ENCODE data around the gene MLX.
"Not testable (repeated sequence)": the region's sequence is repeated elsewhere in the genome, so short reads cannot be mapped to it uniquely, and the experiment has no call there.

Gene MLX

DNA sequence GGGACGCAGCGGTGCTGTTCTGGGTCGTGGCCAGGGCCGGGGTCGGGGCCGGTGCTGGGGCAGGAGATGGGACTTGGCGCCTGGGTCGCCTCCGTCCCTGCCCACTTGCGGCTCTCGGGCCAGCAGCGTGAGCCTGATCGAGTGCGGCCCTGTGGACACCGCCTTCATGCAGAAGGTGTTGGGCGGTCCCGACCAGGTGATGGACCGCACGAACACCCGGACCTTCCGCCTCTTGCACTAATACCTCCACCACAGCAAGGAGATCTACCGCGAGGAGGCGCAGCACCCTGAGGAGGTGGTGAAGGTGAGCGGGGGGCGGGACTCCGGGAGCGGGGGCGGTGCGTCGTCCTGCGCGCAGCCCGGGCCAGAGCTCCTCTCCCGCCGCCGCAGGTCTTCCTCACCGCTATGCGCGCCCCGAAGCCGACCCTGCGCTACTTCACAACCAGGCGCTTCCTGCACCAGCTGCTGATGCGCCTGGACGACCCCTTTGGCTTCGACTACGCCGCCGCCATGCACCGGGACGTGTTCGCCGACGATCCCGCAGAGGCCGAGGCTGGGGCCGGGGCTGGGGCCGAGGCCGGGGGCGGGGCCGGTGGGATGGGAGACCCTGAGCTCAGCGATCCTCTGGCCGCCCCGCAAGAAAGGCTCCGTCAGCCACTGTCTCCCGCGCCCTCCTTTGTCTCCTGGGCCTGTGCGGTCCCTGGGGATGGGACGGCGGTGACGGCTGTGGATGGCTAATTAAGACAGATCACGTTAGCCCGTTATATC is 18.6 kb upstream of the MLX start:
- H3K4me3 ChIP-seq (ENCODE audit: low read depth, low read length): no peak overlapping the region

DNA sequence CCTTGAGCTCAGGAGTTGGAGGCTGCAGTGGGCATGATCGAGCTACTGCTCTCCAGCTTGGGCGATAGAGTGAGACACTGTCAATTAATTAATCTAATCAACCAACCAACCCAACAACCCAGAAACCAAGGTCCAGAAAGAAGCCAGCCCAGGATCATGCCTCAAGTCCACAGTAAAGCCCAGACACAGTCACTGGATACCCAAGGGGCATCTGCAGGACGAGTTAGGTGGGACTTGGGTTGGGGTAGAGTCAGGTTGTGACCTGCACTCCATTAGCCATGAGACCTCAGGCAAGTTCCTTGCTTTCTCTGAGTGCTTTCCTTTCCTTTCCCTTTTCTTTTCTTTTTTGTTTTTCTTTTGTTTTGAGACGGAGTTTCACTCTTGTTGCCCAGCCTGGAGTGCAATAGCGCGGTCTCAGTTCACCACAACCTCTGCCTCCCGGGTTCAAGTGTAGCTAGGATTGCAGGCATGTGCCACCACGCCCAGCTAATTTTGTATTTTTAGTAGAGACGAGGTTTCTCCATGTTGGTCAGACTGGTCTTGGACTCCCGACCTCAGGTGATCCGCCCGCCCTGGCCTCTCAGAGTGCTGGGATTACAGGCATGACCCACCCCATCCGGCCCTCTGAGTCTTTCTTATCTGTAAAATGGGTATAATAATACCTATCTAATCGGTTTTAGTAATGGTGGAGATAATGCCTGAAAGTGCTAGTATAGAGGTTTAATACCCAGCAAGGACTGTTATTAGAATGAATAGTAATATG is 17.7 kb upstream of the MLX start:
- no peak overlapping the region for H3K4me3 ChIP-seq (ENCODE audit: low read depth, low read length)
- TF ChIP-seq POLR2A (IDR thresholded peaks at IDR 0.05; ENCODE audit: extremely low read depth, insufficient read length) (no peak), MYC (IDR thresholded peaks at IDR 0.05; ENCODE audit: low read depth, low read length) (no peak)
- TF ChIP-seq, protein P1, sequence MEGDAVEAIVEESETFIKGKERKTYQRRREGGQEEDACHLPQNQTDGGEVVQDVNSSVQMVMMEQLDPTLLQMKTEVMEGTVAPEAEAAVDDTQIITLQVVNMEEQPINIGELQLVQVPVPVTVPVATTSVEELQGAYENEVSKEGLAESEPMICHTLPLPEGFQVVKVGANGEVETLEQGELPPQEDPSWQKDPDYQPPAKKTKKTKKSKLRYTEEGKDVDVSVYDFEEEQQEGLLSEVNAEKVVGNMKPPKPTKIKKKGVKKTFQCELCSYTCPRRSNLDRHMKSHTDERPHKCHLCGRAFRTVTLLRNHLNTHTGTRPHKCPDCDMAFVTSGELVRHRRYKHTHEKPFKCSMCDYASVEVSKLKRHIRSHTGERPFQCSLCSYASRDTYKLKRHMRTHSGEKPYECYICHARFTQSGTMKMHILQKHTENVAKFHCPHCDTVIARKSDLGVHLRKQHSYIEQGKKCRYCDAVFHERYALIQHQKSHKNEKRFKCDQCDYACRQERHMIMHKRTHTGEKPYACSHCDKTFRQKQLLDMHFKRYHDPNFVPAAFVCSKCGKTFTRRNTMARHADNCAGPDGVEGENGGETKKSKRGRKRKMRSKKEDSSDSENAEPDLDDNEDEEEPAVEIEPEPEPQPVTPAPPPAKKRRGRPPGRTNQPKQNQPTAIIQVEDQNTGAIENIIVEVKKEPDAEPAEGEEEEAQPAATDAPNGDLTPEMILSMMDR (IDR thresholded peaks at IDR 0.05; ENCODE audit: low read depth, low read length): no peak
- no peak for DNase-seq (ENCODE audit: low read depth)

More for the DNA sequence above, 18.6 kb upstream of the MLX start:
- DNase-seq (ENCODE audit: low read depth): no peak
- TF ChIP-seq MYC (IDR thresholded peaks at IDR 0.05; ENCODE audit: low read depth, low read length) (no peak), POLR2A (IDR thresholded peaks at IDR 0.05; ENCODE audit: extremely low read depth, insufficient read length) (no peak)
- TF ChIP-seq, protein P2, sequence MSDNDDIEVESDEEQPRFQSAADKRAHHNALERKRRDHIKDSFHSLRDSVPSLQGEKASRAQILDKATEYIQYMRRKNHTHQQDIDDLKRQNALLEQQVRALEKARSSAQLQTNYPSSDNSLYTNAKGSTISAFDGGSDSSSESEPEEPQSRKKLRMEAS (IDR thresholded peaks at IDR 0.05; ENCODE audit: low read depth, low read length): no peak
- TF ChIP-seq, protein P1 (IDR thresholded peaks at IDR 0.05; ENCODE audit: low read depth, low read length): no peak

DNA sequence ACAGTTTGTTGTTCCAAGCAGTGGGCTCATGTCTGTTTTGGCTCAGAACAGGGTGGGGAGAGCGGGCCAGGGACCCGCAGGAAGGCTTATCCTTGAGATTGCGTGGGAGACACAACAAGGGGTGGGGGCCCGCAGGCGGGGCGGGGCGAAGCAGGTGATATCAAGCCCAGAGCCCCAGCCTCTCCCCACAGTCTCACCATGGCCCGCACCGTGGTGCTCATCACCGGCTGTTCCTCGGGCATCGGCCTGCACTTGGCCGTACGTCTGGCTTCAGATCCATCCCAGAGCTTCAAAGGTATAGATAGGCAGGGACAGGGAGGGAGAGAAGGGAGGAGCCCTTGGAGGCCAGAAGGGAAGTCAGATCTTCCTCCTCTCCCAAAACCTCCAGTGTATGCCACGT is 14.2 kb upstream of the MLX start, which contains the start of gene HSD17B1:
HSD17B1 (plus strand) TSS at position 188 of the 400 bp plus-strand sequence; CDS start at position 199, 11 bp downstream.
- H3K4me3 ChIP-seq (ENCODE audit: low read depth, low read length); DNase-seq (ENCODE audit: low read depth): not testable (repeated sequence)

DNA sequence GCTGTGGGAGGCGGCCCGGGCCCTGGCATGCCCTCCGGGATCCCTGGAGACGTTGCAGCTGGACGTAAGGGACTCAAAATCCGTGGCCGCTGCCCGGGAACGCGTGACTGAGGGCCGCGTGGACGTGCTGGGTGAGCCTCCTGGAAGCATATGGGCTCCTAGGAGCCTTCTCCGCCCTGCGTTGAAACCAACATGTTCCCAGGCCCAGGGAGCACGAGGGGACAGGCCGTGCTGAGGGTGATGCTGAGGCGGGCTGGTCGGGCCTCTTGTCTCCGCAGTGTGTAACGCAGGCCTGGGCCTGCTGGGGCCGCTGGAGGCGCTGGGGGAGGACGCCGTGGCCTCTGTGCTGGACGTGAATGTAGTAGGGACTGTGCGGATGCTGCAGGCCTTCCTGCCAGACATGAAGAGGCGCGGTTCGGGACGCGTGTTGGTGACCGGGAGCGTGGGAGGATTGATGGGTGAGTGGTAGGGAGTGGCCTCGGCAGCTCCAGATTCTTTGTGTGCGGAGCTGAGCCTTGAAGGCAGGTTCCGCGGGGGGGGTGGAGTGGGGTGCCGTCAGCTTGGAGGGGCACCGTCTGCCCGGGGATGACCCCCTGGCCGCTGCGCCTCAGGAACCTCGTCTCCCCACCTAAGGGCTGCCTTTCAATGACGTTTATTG is 13.6 kb upstream of the MLX start:
- TF ChIP-seq MYC (IDR thresholded peaks at IDR 0.05; ENCODE audit: low read depth, low read length) (no peak), POLR2A (IDR thresholded peaks at IDR 0.05; ENCODE audit: extremely low read depth, insufficient read length) (no peak)
- TF ChIP-seq, protein P2 (IDR thresholded peaks at IDR 0.05; ENCODE audit: low read depth, low read length): no peak
- TF ChIP-seq, protein P1 (IDR thresholded peaks at IDR 0.05; ENCODE audit: low read depth, low read length): no peak
- no peak for DNase-seq (ENCODE audit: low read depth)

DNA sequence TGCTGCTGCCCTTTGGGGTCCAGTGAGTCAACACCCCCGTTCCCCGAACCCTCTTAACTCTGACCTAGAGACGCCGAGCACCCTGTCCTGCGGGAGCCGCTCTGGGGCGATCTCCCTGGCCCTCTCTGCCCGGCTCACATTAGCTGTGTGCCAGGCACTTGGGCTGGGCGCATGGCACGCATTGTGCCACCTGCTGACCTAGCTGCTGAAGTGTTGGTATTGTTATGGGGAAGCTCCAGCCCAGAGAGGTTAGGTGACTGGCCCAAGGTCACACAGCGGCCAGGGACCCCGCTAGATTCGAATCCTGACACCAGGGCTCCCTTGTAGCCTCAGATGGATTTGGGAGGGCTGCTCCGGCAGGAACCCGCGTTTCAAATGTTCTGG is 13.0 kb upstream of the MLX start:
- DNase-seq (ENCODE audit: low read depth): peak; percentile 26
- H3K4me3 ChIP-seq (ENCODE audit: low read depth, low read length): peak overlapping the region; percentile 70
- TF ChIP-seq MYC (IDR thresholded peaks at IDR 0.05; ENCODE audit: low read depth, low read length): no peak
- TF ChIP-seq, protein P2 (IDR thresholded peaks at IDR 0.05; ENCODE audit: low read depth, low read length): no peak
- TF ChIP-seq POLR2A (IDR thresholded peaks at IDR 0.05; ENCODE audit: extremely low read depth, insufficient read length): no peak
- TF ChIP-seq, protein P1 (IDR thresholded peaks at IDR 0.05; ENCODE audit: low read depth, low read length): no peak

More for the DNA sequence above, 13.6 kb upstream of the MLX start:
- H3K4me3 ChIP-seq (ENCODE audit: low read depth, low read length): no peak overlapping the region

Measured in NB4 (cell line).